Fibroblast of the aortic adventitia (primary cell): ENCODE data around the gene SCLT1. TPM values are rescaled to one million over a fixed set of nuclear protein-coding genes. Genes with fewer than 3 reads are reported as not detected.

Experiments
- DNase-seq: peaks from one replicate; pipeline ENCODE4 v3.0.0-alpha.2; 2010; ENCODE audit warnings: low read depth
- H3K4me3 ChIP-seq: 2 replicates; pipeline ENCODE4 v1.5.1; 2011; ENCODE audit warnings: low read depth, mild to moderate bottlenecking, control low read depth, low read length, moderate library complexity
- total RNA-seq: library from RNA; depleted of rRNA; stranded (reverse); fragments of >200 nt; gene quantifications from 2 replicates; pipeline ENCODE4 v1.2.3, GENCODE V29; 2012; ENCODE audit warnings: low replicate concordance
- TF ChIP-seq, protein P1 (sequence below): IDR thresholded peaks from 2 replicates; pipeline ENCODE4 v1.5.1; 2011; ENCODE audit warnings: mild to moderate bottlenecking, low read length, control low read depth, inconsistent platforms; ENCODE audit not compliant: insufficient read depth

The SCLT1 gene
- total RNA-seq, 1 donor, result 16.0 TPM

DNA sequence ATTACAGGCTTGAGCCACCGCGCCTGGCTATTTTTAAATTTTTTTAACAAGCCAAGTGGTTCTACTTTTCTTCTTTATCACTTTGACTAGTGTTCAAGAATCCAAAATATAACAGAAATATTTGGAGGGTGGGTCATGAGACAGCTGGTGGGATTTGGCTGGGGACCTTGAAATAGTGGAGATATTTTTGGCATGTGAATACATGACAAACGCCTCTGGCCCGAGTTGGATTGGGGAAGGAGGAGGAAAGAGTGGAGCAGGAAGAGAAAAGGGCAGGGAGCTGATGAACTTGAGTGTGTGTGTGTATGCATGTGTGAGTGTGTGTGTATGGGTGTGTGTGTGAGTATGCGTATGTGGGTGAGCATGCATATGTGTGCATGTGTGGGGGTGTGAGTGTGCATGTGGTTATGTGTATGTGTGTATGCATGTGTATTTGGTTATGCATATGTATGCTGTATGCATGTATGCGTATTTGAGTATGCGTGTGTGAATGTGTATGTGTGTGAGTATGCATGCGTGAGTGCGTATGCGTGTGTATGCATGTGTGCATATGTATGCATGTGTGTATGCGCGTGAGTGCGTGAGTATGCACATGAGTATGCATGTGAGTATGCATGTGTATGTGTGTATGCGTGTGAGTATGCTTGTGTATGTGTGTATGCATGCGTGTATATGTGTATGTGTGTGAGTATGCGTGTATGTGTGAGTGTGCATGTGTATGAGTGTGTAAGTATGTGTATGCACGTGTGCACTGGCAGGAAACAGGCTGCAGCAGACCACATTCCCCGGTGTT lies 234.3 kb downstream of the SCLT1 start:
- TF ChIP-seq, protein P1, sequence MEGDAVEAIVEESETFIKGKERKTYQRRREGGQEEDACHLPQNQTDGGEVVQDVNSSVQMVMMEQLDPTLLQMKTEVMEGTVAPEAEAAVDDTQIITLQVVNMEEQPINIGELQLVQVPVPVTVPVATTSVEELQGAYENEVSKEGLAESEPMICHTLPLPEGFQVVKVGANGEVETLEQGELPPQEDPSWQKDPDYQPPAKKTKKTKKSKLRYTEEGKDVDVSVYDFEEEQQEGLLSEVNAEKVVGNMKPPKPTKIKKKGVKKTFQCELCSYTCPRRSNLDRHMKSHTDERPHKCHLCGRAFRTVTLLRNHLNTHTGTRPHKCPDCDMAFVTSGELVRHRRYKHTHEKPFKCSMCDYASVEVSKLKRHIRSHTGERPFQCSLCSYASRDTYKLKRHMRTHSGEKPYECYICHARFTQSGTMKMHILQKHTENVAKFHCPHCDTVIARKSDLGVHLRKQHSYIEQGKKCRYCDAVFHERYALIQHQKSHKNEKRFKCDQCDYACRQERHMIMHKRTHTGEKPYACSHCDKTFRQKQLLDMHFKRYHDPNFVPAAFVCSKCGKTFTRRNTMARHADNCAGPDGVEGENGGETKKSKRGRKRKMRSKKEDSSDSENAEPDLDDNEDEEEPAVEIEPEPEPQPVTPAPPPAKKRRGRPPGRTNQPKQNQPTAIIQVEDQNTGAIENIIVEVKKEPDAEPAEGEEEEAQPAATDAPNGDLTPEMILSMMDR, result no peak
- peak; percentile 97 for DNase-seq
- H3K4me3 ChIP-seq, result peak overlapping the region; percentile 33

DNA sequence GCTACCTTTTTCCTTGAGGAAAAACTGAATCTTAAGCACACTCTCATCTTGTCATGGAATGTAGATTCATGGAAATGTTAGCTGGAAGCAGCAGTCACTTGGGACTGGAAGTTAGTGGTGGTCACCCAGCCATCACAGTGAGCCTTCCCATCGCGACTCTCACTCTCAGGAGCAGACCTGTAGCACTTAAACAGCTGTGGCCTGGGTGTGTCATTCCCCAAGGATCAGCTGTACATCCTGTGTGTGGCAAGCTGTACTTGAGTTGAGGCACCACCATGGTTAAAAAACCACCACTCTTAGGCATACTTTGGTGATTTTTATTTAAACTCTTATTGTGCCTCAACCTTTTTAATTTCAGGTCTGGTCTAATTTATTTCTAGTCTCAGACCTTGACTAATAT lies 237.1 kb downstream of the SCLT1 start:
- no peak overlapping the region for H3K4me3 ChIP-seq
- no peak for DNase-seq
- TF ChIP-seq, protein P1, result no peak

DNA sequence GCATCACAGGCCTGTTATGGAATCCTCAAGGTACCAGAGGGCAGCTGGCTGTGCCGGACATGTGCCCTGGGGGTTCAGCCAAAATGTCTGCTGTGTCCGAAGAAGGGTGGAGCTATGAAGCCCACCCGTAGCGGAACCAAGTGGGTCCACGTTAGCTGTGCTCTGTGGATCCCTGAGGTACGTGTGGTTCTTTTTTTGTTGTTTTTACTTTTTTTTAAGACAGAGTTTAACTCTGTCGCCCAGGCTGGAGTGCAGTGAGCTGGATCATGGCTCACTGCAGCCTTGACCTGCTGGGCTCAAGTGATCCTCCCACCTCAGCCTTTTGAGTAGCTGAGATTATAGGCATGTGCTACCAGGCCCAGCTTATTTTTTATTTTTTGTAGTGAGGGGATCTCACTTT lies 237.7 kb downstream of the SCLT1 start:
- no peak for DNase-seq
- TF ChIP-seq, protein P1, result no peak
- H3K4me3 ChIP-seq, result no peak overlapping the region

DNA sequence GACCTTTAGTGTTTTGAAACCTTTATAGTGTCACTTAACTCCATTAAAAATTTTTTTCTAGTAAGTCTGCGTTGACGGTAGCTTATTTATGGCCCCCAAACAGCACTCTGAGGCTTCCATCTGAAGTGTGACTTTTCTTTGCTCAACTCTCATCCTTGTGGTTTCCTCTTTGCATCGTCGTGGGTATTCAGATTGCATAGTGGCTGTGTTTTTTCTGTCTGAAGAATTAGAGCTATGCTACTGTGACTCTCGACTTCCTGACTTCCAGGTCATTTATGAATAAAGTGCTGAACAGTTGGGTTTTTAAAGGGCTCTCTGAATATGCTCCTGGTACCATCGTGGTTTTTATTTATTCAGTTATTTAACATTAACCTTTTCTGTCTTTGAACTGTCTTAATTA lies 238.9 kb downstream of the SCLT1 start:
- H3K4me3 ChIP-seq, result no peak overlapping the region
- no peak for DNase-seq

DNA sequence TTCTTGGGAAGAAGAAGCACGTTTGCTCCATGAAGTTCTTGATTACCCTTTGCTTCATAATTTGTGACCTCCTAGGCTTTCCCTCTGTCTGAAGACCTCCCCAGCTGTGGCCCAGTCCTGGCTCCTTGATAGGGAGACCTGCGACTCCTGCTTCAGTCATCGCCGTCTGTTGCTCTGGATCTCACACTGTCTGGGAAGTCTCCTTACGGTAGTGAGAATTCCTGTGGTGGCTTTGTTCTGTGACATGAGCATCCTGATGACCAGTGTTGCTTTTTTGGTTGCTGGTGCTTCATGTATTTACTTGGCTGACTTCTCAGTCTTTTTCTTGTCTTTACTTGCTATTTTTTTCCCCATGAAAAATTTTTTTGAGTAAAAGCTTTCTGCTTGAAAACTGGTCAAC lies 239.6 kb downstream of the SCLT1 start:
- TF ChIP-seq, protein P1, result no peak
- no peak for DNase-seq
- no peak overlapping the region for H3K4me3 ChIP-seq

More for the DNA sequence above, 238.9 kb downstream of the SCLT1 start:
- TF ChIP-seq, protein P1, result no peak

DNA sequence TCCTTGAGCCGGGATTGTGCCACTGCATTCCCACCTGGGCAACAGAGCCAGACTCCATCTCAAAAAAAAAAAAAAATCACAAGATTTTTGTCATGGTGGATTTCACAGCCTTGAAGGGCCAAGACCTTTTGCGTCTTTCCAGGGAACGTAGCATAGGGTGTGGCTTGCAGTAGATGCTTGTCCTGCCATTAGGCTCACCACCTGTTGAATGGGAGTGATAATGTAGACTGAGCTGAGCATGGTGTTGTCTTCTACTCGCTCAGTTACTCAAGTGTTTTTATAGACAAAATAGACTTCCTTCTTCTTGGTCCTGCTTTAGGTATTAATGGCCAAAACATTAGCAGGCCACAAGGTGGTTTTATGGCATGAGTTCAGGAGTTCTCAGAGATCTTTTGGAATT lies 243.1 kb downstream of the SCLT1 start:
- no peak overlapping the region for H3K4me3 ChIP-seq
- no peak for DNase-seq
- TF ChIP-seq, protein P1, result no peak
